Measurements from ENCODE around the gene EOMES. TPM values are rescaled to one million over a fixed set of nuclear protein-coding genes. Genes with fewer than 3 reads are reported as not detected.
"Not testable (repeated sequence)": the region's sequence is repeated elsewhere in the genome, so short reads cannot be mapped to it uniquely, and the experiment has no call there.

Gene EOMES
- polyA plus RNA-seq (ENCODE audit: insufficient read length in 4 of 4), result under 1 TPM in 3 of 4 donors, not detected in 1; 0.13 to 0.19 (median 0.16) TPM

GRCh38 chr3:27721717-27722564 is at the start of gene EOMES:
Gene EOMES, minus strand, starts transcription at chr3:27722323. Its CDS starts 29 bp downstream, at chr3:27722294.
- no peak for DNase-seq (ENCODE audit: low read depth in 4 of 4, low spot score in 2 of 4)

DNA sequence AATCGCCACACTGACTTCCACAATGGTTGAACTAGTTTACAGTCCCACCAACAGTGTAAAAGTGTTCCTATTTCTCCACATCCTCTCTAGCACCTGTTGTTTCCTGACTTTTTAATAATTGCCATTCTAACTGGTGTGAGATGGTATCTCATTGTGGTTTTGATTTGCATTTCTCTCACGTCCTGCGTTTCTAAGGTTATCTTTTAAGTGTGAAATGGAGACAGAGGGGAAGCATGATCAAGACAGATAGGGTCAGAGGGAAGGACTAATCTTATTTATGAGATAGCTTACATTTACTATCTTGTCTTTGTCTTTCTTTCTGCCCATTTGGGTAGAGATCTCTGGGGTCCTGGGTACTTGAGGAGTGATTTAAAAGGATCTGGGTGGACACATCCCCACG is 48.3 kb upstream of the EOMES start:
- not testable (repeated sequence) for DNase-seq (ENCODE audit: low read depth in 4 of 4, low spot score in 2 of 4)

- DNase-seq (ENCODE audit: low read depth in 4 of 4, low spot score in 2 of 4), result no peak
Measured at GRCh38 chr3:27767000-27767399, 44.9 kb upstream of the EOMES start.

- DNase-seq (ENCODE audit: low read depth in 4 of 4, low spot score in 2 of 4), result no peak
Measured at GRCh38 chr3:27758083-27758482, 36.0 kb upstream of the EOMES start.

- no peak for DNase-seq (ENCODE audit: low read depth in 4 of 4, low spot score in 2 of 4)
Measured at GRCh38 chr3:27756877-27757276, 34.8 kb upstream of the EOMES start.

DNA sequence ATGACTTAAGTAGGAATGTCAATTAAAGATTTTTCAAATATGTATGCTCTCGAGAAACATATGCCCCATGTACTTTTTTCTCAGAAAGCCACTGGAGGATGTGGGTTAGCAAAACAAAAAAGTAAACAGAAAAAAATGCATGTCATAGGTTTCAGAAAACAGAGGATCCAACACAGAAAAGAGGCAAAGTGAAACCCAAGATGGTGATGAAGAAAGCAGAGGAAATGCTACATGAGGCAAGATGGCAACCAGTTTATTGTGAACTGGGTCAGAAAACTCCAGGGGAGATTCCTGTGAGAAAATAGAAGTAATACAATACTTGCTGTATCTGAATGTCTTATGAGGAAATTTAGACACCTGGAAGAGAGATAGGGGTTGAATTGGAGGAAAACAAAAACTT is 30.8 kb upstream of the EOMES start:
- DNase-seq (ENCODE audit: low read depth in 4 of 4, low spot score in 2 of 4), result no peak

GRCh38 chr3:27749643-27750042 is 27.5 kb upstream of the EOMES start:
- DNase-seq (ENCODE audit: low read depth in 4 of 4, low spot score in 2 of 4), result no peak

DNA sequence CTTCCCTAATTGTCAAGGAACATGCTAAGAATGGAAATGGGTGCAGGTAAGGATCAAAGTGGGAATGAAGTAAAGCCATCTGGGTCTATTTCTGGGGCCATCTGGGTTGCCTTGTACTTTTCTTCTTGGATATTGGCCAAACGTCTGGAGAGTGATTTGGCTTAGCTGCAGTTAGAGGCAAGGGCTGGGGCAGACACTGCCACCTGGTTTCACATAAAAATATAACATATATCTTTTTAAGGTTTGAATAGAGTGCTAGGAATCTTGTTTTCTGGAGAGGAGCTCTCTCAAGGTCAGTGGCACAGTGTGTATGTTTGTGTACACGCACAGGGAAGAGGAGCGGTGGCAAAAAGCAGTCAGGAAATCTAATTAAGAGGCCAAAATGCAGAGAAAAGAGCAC is 24.7 kb upstream of the EOMES start:
- DNase-seq (ENCODE audit: low read depth in 4 of 4, low spot score in 2 of 4), result no peak

GRCh38 chr3:27740854-27741253 is 18.7 kb upstream of the EOMES start:
- no peak for DNase-seq (ENCODE audit: low read depth in 4 of 4, low spot score in 2 of 4)

GRCh38 chr3:27737091-27737490 is 15.0 kb upstream of the EOMES start:
- DNase-seq (ENCODE audit: low read depth in 4 of 4, low spot score in 2 of 4), result no peak

- no peak for DNase-seq (ENCODE audit: low read depth in 4 of 4, low spot score in 2 of 4)
Measured at GRCh38 chr3:27730774-27731659, 8.9 kb upstream of the EOMES start.

GRCh38 chr3:27729748-27730611 is 7.9 kb upstream of the EOMES start:
- no peak for DNase-seq (ENCODE audit: low read depth in 4 of 4, low spot score in 2 of 4)

GRCh38 chr3:27729325-27729724 is 7.2 kb upstream of the EOMES start:
- DNase-seq (ENCODE audit: low read depth in 4 of 4, low spot score in 2 of 4), result no peak

GRCh38 chr3:27728195-27729087 is 6.3 kb upstream of the EOMES start:
- no peak for DNase-seq (ENCODE audit: low read depth in 4 of 4, low spot score in 2 of 4)

- DNase-seq (ENCODE audit: low read depth in 4 of 4, low spot score in 2 of 4), result no peak
Measured at GRCh38 chr3:27726240-27726639, 4.1 kb upstream of the EOMES start.

DNA sequence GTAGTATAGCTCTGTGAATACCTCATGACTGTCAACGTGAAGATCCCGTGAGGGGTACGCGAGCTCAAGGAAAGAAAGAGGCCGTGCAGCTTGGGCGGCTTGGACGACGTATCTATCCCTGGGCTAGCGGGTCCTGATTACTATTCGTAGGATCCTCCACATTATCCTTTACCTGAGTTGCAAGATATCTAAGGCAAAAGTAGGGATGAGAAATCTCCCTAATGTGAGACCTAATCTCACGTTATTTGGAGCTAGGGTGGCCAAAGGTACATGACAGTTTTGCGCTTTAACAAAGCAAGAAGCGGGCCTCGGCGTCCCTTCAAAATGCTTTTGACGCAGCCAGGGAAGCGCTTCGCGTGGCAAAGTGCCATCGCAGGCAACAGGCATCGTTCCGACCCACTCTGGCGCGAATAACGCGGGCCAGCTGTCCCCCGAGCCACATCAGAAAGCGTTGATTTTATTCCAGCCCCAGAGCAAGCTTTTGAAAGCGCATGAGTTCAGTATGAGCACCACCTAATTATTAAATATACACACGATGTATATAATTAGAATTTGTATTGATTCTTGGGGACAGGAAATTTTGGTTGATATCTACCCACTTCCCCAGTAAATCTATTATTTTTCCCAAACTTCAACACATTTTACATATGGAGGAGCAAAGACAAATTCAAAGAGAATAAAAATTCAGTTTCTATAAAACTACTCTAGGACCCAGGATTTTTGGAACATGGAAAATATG is 2.5 kb upstream of the EOMES start:
- DNase-seq (ENCODE audit: low read depth in 4 of 4, low spot score in 2 of 4), result no peak

DNA sequence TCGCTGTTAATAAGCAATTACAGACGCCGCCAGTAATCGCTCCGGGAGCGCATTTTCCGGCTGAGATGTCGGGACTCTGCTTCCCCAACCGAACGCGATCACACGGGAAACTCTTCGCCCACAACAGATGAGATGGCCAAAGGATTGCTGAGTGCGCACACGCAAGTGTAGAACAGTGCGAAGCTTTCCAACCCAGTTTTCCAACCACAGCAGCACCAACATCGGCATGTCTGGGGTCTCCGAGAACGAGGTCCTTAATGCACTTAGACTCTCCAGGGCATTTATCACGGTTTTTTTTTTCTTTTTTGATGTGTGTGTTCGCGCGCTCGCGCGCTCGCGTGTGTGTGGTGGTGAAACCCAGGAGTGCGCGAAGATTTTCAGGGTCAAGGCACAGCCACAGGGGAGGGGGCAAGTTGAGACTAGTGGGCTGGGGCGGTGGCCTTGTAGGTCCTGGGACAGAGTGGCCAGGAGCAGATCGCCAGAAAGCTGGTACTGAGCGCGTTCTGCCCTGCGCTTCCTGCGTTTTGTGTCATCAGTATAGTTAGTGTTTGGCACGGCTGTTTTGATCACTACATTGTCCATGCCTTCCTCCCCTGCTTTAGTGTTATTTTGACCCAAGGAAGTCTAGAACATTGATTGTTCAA is 1.8 kb upstream of the EOMES start:
- DNase-seq (ENCODE audit: low read depth in 4 of 4, low spot score in 2 of 4), result no peak

GRCh38 chr3:27723456-27723814 is 1.3 kb upstream of the EOMES start:
- DNase-seq (ENCODE audit: low read depth in 4 of 4, low spot score in 2 of 4), result no peak

Measured in left renal cortex interstitium (tissue), 4 donors.